Esophagus mucosa (tissue), 1 donor: Measurements from ENCODE around the gene PTMS. TPM values are rescaled to one million over a fixed set of nuclear protein-coding genes. Genes with fewer than 3 reads are reported as not detected.
"Not testable (repeated sequence)": the region's sequence is repeated elsewhere in the genome, so short reads cannot be mapped to it uniquely, and the experiment has no call there.

ENCODE experiments used
- ATAC-seq: fragments of 200-7000 bp; cut with Tn5 transposase; one replicate; pipeline ENCODE4 v1.9.1; 2020
- total RNA-seq: library from RNA; stranded (reverse); gene quantifications from one replicate; pipeline ENCODE4 v1.2.4, GENCODE V29; 2023
- donor health status: DM: yes; HTN: yes; CAD: no.

The PTMS gene, protein sequence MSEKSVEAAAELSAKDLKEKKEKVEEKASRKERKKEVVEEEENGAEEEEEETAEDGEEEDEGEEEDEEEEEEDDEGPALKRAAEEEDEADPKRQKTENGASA
- 234 TPM for total RNA-seq

GRCh38 chr12:6765634-6766581 is at the start of gene PTMS:
Gene PTMS, plus strand, starts transcription at chr12:6766363. Its CDS starts 343 bp downstream, at chr12:6766706.
- peak; percentile 56 for ATAC-seq

DNA sequence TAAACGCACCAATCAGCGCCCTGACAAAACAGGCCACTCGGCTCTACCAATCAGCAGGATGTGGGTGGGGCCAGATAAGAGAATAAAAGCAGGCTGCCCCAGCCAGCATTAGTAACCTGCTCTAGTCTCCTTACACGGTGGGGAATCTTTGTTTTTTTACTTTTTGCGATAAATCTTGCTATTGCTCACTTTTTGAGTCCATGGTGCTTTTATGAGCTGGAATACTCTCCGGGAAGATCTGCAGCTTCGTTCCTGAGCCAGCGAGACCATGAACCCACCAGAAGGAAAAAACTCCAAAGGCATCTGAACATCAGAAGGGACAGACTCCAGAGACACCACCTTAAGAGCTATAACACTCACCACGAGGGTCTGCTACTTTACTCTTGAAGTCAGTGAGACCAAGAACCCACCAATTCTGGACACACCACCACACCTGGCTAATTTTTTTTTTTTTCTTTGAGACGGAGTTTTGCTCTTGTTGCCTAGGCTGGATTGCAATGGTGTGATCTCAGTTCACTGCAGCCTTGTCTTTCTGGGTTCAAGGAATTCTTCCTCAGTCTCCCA is 49.2 kb upstream of the PTMS start:
- ATAC-seq: no peak

- ATAC-seq: no peak
Observed at GRCh38 chr12:6722863-6723262, 43.3 kb upstream of the PTMS start.

GRCh38 chr12:6723607-6724408 is 42.4 kb upstream of the PTMS start, which contains the start of gene COPS7A:
Gene COPS7A, plus strand, starts transcription at chr12:6724046. Its CDS starts 611 bp downstream, at chr12:6724657.
- peak; percentile 97 for ATAC-seq

DNA sequence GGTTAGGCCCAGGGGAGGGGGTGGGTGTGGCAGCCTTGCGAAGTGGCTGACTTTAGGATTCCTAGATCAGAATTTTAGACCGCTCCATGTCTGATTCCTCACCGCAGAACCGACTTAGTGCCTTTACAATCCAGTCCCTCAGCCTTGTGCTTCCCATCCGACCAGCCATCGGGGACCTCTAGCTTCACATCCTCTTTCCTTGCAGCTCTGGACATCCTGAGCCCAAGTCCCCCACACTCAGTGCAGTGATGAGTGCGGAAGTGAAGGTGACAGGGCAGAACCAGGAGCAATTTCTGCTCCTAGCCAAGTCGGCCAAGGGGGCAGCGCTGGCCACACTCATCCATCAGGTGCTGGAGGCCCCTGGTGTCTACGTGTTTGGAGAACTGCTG is 41.8 kb upstream of the PTMS start:
- ATAC-seq: peak; percentile 24

DNA sequence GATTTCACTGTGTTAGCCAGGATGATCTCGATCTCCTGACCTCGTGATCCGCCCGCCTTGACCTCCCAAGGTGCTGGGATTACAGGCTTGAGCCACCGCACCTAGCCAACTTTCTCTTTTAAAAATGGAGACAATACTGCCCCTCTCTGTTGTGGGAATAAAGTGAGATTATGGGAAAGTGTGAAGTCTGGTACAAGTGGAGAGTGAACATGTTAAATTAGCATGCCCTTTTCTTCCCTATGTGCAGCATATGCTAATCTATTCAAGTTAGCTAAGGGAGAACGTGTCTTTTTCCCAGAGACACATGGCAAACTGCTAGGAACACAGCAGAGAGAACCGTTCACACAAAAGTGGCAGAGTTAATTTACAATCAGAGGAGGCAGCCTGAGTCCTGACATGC is 40.8 kb upstream of the PTMS start:
- no peak for ATAC-seq

DNA sequence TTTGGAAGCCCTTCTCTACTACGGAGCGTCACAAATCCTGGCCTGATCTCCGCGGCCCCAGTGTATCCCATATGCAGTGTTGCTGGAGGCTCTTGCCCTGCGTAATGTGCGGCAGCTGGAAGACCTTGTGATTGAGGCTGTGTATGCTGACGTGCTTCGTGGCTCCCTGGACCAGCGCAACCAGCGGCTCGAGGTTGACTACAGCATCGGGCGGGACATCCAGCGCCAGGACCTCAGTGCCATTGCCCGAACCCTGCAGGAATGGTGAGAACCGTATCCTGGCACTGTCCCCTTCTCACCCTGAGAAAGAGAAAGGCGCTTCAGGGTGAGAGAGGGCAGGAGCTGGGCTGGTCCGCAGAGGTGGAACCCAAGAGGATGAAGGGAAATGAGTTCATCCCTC is 37.0 kb upstream of the PTMS start:
- no peak for ATAC-seq

DNA sequence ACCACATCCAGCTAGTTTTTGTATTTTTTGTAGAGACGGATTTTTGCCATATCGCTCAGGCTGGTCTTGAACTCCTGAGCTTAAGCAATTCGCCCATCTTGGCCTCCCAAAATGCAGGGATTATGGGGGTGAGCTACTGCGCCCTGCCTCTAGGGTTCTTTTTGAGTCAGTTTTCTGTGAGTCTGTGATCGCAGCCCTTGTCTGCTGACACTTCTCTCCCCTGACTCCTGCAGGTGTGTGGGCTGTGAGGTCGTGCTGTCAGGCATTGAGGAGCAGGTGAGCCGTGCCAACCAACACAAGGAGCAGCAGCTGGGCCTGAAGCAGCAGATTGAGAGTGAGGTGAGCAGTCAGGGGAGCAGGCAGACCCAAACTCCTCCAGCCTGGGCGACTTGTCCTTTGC is 36.0 kb upstream of the PTMS start:
- ATAC-seq: no peak

DNA sequence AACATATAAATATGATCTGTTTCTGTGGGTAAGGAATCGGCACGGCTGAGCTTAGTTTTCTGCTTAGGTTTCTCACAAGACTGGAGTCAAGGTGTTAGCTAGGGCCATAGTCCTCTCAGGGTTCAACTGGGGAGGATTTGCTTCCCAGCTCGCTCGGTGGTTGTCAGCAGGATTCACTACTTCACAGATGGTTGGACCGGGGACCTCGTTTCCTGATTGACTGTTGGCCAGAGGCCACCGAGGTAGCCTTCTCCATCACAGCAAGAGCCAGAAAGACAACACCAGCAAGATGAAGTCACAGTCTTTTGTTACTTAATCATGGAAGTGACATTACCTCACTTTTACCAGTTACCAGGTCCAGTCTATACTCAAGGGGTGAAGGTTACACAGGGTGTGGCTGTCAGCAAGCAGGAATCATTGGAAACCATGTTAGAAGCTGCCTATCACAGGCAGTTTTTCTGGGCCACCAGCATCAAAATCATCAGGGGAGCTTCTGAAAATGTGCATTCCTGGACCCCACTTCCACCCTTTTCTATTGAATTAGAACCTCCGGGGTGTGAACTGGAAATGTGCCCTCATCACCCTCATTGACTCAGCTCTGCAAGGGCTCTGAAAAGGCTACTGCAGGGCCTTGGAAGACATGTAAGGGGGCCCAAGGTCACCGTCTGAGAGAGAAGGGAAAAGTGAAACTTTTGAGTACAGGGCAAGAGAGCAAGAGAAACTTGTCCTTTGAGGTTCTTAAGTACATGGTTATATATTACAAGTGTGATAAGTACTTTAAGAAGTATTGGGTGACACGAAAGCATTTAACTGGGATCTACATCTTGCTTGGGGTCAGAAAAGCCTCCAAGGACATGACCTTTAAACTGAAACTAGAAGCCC is 31.4 kb upstream of the PTMS start:
- no peak for ATAC-seq

DNA sequence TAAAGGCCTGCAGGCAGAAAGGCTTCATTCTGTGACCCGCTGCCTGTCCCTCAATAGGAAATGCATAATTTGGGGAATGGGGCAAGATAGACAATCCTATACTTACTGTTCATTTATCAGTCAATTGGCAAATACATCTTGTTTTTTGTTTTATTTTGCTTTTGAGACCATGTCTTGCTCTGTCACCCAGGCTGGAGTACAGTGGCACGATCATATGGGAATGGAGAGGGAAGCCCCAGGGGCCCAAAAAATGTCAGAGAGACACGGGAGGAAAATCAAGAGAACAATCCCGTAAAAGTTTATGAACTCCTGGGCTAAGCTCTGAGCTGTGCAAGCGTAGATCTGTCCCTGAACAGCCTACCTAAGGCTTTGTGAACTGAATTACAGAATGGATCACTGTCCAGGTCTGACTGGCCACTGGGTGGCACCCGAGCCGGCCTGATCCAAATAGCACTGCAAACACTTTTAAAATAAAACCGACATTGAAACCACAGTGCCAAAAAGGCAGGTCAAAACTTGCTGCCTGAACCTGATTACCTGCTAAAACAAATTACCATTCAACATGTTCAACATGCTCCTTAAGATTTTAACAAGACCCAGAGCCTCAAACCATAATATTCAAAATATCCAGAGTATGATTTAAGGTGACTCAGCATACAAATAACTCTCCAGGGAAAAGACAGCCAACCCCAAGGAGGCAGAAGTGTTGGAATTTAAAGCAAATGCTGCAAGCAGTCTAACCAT is 30.5 kb upstream of the PTMS start:
- peak; percentile 93 for ATAC-seq

- no peak for ATAC-seq
Observed at GRCh38 chr12:6736754-6737153, 29.4 kb upstream of the PTMS start.

DNA sequence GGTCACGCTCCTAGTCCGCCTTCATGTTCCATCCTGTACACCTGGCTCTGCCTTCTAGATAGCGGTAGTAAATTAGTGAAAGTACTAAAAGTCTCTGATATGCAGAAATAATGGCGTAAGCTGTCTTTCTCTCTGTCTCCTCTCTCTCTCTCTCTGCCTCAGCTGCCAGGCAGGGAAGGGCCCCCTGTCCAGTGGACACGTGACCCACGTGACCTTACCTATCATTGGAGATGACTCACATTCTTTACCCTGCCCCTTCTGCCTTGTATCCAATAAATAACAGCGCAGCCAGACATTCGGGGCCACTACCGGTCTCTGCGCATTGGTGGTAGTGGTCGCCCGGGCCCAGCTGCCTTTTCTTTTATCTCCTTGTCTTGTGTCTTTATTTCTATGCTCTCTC is 24.1 kb upstream of the PTMS start:
- not testable (repeated sequence) for ATAC-seq

DNA sequence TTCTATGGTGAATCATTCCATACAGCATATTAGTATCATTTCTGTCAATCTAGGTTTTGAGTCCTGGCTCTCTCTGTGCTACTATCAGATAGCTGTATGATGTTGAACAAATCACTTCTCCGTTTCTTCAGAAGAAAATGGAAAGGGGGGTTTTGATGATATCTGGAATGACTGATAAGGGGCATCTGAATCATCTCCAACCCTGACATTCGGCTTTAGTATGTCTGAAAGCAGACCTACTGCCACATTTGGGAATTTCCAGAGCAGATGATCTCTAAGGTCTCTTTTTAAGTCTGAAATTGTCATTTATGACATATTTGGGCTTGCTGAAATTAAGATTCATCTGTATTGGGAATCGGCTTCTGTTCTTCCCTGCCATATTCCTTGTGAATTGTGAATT is 23.3 kb upstream of the PTMS start:
- no peak for ATAC-seq

GRCh38 chr12:6743300-6743699 is 22.9 kb upstream of the PTMS start:
- ATAC-seq: not testable (repeated sequence)

GRCh38 chr12:6745741-6746525 is 20.2 kb upstream of the PTMS start:
- ATAC-seq: peak; percentile 79

DNA sequence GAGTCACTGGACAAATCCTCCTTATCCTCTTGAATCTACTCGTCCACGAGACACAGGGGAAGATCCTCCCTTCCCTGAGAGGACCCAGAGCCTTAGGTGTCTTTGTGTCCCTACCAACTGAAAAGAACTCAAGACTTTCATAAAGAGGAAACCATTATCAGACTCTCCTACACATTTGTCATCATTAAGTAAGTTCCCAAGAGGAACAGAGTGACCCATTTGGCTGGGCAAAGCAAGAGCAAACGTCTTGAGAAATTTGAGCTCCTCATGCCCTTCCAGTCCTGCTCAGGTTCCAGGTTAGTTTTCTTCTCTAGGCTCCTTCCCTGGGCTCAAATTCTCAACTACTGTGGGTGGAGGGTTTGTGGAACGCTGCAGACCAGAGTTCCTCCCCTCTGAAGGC is 18.9 kb upstream of the PTMS start:
- no peak for ATAC-seq

DNA sequence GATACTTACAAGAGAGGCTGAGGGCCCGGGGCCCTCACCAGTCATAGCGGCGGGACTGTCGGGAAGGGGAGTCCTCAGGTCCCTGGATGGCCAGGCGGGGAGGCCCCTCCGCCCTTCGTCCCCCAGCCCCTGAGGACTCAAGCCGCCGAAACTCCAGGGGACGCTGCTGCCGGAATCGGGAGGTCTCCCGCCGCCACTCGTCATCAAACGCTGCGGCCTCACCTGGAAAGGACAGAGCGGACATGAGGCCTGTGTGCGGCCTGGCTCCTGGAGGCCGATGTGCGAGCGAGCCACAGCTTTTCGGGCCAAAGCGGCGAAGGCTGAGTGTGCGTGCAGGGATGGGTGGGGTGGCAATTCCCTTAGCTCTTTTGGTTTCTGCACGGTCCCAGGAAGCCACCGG is 17.4 kb upstream of the PTMS start:
- no peak for ATAC-seq

DNA sequence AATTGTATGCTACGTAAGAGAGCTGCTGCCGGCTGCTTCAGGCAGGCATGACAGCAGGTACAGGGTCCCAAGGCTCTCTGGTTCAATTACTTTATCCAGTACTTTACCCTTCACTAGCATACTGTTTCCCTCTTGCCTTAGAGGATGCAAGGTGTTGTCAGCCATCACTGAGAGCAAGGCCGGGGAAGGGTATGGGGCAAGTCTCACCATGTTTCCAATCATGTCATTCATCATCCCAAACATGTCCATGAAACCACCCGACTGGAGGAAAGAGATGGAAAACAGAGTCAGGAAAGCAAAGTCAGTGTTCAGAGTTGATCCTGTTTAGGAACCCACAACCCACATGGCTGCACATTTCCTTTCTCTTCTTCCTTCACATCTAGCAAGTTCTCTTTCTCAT is 15.7 kb upstream of the PTMS start:
- no peak for ATAC-seq

GRCh38 chr12:6751767-6752166 is 14.4 kb upstream of the PTMS start:
- no peak for ATAC-seq

DNA sequence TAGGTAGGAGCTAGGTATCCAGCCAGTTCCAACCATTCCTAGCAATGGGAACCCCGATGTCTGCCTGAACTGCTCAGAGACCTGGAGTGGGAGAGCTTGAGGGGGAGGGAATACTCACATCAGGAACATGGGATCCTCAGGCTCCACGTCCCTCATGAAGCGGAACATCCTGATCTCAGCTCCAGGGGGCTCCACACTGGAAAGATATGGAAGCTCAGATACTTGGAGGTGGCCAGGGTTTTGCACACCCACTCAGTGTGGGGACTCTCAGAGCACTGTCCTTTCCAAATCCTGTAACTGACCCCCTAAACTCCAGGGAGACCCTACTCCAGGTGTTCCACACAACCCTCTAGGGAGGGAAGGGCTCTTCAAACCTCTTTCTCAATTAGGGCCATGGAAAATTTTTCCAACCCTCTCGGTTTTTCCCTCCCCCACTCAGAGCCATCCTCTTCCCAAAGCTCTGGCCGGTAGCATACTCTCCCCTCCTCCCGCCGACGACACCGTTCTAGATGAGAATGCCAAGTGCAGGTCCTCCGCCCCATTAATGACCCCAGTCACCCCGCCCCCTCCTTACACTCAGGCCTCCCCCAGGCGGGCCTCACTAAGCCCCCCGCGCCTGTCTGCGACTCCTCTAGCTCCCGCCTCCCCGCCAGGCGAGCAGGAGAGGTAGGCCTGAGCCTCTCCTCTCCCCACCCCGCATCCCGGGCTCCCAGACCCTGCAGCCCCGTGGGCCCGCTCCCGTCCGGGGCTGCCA is 13.8 kb upstream of the PTMS start:
- ATAC-seq: no peak
